NCI-H146 treated with DMSO at 0.1 percent for 48 hours (cell line): Measurements from ENCODE around the gene SPEM1.
A peak's percentile ranks its signal among the peaks of the same experiment; 100 is the strongest.

Experiments used
- DNase-seq: peaks from one replicate; lab custom pipeline; 2025; ENCODE audit not compliant: unreplicated experiment; lab: John Stamatoyannopoulos, UW

SPEM1 gene

GRCh38 chr17:7398612-7399011 is 21.5 kb upstream of the SPEM1 start:
- DNase-seq, result no peak

- no peak for DNase-seq
Observed at GRCh38 chr17:7403043-7403726, 16.9 kb upstream of the SPEM1 start.

- peak; percentile 76 for DNase-seq
Observed at GRCh38 chr17:7403727-7403976, 16.5 kb upstream of the SPEM1 start.

GRCh38 chr17:7403977-7404736 is 16.0 kb upstream of the SPEM1 start, which contains the start of gene TMEM256:
TMEM256 (minus strand) TSS chr17:7404097; CDS start chr17:7404084, 13 bp downstream.
- peak; percentile 99 for DNase-seq

- DNase-seq, result no peak
Observed at GRCh38 chr17:7404737-7405349, 15.3 kb upstream of the SPEM1 start.

- DNase-seq, result no peak
Observed at GRCh38 chr17:7405350-7406234, 14.5 kb upstream of the SPEM1 start.

- peak; percentile 17 for DNase-seq
Observed at GRCh38 chr17:7406235-7406825, 13.8 kb upstream of the SPEM1 start.

- no peak for DNase-seq
Observed at GRCh38 chr17:7407082-7407481, 13.0 kb upstream of the SPEM1 start.

GRCh38 chr17:7407485-7408251 is 12.5 kb upstream of the SPEM1 start, which contains the start of gene NLGN2:
NLGN2 (plus strand) TSS chr17:7407845; CDS start chr17:7408256, 411 bp downstream.
- no peak for DNase-seq

- DNase-seq, result no peak
Observed at GRCh38 chr17:7408252-7408727, 11.8 kb upstream of the SPEM1 start.

- DNase-seq, result no peak
Observed at GRCh38 chr17:7408863-7409262, 11.3 kb upstream of the SPEM1 start.

- no peak for DNase-seq
Observed at GRCh38 chr17:7409716-7410115, 10.4 kb upstream of the SPEM1 start.

- DNase-seq, result no peak
Observed at GRCh38 chr17:7410634-7411426, 9.3 kb upstream of the SPEM1 start.

- no peak for DNase-seq
Observed at GRCh38 chr17:7411427-7411750, 8.7 kb upstream of the SPEM1 start.

GRCh38 chr17:7413346-7413985 is 6.7 kb upstream of the SPEM1 start:
- DNase-seq, result no peak

GRCh38 chr17:7414837-7415236 is 5.3 kb upstream of the SPEM1 start:
- DNase-seq, result no peak

- no peak for DNase-seq
Observed at GRCh38 chr17:7415784-7416183, 4.3 kb upstream of the SPEM1 start.

GRCh38 chr17:7416323-7416722 is 3.8 kb upstream of the SPEM1 start:
- DNase-seq, result no peak
